GM21529 (cell line): ENCODE measurements around the gene LCNL1.

Experiments used
- ATAC-seq: cut with Tn5 transposase; IDR thresholded peaks from one replicate; pipeline ENCODE4 v1.9.1; 2021; ENCODE audit not compliant: unreplicated experiment

Gene LCNL1

DNA sequence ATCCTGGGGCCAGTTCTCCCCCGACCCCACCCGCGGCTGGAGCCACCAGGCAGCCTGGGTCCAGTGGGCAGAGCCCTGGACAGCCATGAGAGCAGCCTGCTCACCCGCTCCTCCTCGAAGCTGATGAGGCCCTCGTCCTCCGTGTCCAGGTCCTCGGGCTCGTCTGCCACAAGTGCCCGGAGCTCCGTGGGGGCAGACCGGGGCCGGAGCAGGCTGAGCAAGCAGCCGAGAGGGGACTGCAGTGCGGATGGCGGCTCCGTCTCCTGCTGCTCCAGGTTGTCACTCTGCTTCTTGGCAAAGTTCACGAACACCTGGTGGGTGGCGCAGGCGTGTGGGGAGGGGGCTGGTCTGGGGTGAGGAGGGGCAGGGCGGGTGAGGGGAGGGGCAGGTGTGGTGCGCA, 25.5 kb downstream of the LCNL1 start:
- ATAC-seq = no peak

DNA sequence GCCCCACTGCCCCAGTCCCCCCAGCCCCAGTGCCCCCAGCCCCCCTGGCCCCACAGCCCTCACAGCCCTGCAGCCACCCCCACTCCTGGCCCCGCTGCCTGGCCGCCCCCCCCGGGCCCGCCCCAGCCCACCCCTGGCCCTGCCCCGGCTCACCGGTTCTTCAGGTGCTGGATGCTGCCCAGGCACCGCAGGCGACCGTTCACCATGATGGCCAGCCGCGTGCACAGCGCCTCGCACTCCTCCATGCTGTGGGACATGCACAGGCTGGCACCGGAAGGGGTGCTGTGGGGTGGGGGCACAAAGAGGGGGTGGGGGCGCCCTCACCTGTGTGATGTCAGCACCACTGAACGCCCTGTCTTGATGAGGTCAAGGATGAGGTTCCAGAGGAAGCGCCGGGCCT, 26.4 kb downstream of the LCNL1 start:
- no peak for ATAC-seq

DNA sequence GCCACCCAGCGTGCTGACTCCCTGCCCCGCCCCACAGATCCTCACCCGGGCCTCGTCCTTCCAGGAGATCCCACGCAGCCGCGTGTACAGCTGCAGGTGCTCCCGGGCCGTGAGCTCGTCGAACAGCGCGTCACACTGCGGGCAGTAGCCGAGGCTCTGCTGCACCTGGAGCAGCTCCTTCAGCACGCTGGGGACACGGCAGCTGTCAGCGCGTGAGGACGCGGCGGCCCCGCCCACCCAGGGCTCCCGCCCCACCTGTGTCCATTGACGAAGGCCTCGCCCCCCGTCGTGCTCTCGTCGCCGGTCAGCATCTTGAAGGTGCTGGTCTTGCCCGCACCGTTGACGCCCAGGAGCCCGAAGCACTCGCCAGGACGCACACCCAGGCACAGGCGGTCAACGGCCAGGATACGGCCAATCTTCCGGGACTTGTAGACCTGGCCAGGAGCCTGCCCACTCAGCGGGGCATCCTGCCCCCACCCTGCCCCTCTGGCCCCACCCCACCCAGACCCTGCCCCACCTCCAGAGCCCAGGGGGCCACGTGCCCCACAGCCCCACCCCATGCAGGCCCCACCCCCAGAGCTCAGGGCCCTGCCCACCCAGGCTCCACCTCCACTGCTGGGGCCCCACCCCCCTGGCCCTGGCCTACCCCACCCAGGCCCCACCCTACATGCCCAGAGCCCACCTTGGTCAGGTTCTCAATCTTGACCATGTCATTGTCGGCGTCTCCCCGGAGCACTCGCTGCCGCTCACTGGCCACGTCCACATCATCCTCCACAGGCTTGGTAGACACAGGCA, 27.3 kb downstream of the LCNL1 start:
- no peak for ATAC-seq

GRCh38 chr9:137011156-137011555, 28.4 kb downstream of the LCNL1 start:
- ATAC-seq = no peak

DNA sequence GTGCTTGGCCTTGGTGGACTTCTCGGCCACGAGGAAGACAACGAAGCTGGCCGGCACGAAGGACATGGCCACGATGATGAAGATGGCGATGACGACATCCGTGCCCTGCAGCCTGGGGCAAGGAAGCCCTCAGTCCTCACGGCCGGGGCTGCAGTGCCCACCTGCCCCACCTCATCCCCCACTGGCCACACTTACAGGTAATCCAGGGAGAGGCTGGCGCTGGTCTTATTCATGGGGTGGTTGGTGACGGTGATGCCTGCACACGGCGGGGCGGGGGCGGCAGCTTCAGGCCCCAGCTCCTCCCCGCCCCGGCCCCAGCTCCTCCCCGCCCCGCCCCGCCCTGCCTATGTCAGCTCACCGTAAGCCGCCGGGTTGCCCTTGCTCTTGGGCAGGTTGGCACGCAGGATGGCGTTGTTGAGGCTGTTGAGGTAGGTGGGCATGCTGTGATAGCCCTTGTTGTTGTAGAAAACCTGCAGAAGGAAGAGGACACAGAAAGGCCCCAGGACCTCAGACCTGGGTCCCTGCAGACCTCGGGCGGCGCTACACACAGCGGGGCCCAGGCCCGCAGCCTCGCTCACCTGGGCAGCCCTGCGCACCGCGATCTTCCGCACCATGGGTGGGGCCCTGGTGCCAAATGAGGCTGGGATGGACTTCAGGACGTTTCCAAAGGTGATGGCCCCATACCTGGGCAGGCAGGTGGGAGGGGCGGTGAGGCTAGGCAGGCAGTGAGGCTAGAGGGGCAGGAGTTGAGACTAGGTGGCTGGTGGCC, 29.3 kb downstream of the LCNL1 start:
- ATAC-seq = no peak

- no peak for ATAC-seq
Observed at GRCh38 chr9:137012694-137013570, 30.1 kb downstream of the LCNL1 start.

- no peak for ATAC-seq
Observed at GRCh38 chr9:137013571-137013940, 30.8 kb downstream of the LCNL1 start.

GRCh38 chr9:137014166-137014565, 31.4 kb downstream of the LCNL1 start:
- no peak for ATAC-seq

DNA sequence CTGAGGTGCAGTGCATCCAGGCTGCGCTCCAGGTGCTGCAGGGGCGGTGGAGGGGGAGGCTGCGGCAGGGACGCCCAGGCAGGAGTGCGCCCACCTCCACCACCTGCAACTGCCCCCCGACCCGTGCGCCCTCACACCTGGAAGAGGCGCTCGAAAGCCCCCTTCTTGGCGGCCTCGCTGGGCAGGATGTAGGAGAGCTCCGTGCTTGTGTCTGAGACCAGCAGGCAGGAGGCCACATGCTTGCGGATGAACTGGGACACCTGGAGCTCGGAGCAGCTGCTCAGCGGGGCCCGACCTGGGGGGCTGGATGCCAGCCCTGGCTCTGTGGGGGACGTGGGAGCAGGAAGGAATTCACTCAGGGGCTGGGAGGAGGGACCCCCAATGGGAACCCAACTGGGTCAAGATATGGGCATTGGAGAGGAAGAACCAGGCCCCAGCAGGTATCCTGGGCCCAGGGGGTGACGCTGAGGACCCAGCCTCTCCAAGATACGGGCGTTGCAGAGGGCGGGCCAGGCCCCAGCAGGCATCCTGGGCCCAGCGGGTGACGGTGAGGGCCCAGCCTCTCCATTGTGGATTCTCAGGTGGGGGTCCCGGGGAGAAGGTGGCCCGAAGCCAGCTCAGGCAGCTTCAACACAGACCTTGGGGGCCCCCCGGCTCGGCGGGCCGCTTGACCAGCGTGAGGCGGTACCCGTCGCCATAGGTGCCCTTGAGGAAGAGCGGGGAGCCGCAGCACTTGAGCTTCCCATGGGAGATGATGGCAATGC, 32.2 kb downstream of the LCNL1 start:
- no peak for ATAC-seq

- no peak for ATAC-seq
Observed at GRCh38 chr9:137015540-137015930, 32.7 kb downstream of the LCNL1 start.

DNA sequence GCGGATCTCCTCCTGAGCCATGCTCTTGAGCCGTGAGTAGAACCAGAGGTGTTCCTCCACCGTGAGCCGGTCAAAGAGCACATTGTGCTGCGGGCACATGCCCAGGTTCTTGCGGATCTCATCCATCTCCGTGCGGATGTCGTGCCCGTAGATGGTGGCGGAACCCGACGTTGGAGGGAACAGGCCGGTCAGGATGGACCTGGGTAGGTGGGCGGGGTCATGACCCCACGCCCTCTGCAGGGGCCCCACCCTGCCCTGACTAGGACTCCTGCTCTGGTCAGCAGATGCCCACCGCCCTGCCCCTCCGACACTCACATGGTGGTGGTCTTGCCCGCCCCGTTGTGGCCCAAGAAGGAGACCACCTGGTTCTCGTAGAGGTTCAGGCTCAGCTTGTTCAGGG, 33.2 kb downstream of the LCNL1 start:
- no peak for ATAC-seq

- ATAC-seq = no peak
Observed at GRCh38 chr9:137016436-137016835, 33.6 kb downstream of the LCNL1 start.

- no peak for ATAC-seq
Observed at GRCh38 chr9:137017071-137017470, 34.3 kb downstream of the LCNL1 start.

DNA sequence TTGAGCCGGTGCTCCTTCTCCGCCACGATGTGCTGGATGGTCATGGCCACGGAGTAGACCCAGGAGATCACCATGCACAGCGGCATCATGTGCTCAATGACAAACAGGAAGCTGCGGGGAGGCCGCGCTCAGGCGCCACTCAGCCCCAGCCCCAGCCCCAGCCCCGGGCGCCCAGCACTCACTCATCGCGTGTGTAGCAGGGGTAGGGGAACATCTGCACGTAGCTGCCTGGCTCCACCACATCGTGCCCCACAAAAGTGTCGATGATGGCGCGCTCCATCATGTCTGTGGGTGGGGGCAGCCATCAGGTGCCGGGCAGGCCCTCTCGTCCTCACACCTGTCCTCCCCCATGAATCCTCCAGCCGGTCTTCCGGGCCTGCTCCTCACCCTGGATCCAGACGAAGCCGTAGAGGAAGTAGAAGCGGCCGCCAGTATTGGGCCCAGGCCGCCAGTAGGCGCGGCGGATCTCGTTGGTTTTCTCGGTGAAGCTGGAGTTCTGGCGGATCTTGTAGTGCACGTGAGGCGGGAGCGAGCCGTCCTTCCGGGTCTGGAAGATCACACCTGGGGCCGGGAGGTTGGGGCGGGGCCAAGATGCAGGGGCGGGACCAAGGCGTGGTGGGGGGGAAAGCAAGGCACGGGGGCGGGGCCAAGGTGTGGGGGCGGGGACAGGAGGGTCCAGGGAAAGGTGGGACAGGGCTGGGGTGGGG, 35.2 kb downstream of the LCNL1 start:
- no peak for ATAC-seq

DNA sequence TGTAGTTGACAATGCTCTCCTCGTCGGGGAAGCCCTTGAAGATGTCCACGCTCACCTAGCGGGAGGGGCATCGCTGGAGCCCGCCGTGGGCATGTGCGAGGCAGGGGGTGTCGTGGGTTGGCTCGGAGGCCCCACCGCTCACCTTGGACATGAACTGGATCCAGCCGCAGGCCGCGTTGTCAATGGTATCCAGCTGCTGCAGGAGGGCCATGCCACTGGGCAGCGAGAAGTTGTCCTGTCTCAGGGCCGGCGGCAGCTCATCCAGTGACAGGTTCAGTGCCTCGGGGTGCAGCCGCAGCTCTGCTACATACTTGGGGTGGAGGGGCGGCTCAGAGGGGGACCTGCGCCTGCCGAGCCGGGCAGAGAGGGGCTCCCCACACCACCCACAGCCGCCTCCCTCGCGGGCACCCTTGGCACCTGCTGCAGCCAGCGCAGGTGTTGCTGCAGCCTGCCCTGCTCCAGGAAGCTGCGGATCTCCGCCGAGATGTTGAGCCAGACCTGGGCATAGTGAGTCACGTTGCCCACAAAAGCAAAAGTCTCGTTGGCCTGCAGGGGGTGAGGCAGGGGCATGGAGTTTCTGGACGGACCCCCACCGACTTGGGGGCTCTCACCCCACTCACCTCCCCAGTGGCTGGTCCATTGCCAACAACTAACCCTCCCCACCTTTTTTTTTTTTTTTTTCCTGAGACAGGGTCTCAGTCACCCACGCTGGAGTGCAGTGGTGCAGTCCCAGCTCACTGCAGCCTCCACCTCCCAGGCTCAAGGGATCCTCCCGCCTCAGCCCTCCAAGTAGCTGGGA, 36.2 kb downstream of the LCNL1 start:
- no peak for ATAC-seq

DNA sequence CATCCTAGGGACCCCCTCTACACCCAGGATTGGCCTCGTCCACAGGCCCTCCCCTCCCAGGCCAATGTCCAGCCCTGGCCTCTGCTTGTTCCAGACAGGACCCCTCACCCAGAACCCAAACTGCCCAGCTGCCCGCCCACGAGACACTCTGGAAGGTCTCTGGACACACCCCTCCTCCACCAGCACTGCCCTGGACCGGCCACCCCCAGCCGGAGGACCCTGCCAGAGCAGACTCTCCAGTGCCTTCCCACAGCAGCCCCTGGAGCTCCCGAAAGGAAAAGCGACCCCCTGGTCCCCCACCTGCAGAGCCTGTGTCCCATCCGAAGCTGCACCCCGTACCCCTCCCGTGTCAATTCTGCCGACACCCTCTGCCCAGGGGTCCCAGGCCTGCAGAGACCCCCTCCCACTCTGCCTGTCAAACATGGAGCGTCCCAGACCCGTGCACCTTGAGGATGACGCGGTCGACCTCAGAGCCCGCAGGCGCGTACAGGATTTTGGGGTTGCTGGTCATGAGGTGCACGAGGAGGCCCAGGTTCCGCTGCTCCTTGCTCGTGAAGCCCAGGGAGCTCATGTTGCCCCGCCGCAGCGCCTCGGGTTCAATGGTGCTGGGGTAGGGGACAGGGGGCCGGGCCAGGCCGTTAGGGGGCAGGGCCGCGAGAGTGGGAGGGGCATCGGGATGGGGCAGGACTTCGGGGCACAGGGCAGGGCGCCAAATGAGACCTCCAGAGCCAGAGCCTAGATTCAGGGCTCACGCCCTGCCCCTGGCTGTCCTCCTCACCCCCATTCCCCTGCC, 37.3 kb downstream of the LCNL1 start:
- ATAC-seq = no peak

DNA sequence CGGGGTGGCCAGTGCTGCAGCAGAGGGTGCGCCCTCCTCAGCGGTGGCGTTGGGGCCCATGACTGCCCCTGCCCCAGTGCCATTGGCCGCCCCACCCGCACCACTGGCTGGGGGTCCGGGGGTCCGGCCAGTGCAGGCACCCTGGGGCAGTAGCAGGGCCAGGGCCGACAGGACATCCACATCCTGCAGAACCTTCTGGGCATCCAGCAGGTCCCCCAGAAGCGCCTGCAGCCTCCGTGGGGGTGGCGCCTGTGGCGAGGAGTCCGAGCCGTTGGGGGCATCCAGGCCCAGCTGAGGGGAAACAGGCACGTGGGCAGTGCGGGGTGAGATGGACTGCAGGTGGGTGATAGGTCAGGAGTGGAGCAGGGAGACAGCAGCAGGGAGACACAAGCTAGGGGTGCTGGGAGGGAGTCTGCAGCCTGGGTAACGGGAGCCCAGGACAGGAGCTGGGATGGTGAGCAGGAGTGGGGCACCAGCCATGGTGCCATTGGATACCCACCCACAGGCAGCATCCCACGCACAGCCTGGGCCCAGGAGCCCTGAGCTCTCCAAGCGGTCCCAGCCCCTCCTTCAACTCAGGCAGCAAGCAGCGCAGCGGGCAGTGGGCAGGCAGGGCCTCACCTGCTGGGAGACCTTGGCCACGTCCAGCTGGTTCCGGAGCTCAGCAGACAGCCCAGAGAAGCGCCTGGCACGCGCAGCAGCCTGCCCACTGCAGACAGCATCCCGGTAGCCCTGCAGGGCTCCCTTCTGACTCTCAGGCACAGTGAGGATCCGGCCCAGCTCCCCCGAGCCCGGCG, 38.2 kb downstream of the LCNL1 start:
- ATAC-seq = no peak

DNA sequence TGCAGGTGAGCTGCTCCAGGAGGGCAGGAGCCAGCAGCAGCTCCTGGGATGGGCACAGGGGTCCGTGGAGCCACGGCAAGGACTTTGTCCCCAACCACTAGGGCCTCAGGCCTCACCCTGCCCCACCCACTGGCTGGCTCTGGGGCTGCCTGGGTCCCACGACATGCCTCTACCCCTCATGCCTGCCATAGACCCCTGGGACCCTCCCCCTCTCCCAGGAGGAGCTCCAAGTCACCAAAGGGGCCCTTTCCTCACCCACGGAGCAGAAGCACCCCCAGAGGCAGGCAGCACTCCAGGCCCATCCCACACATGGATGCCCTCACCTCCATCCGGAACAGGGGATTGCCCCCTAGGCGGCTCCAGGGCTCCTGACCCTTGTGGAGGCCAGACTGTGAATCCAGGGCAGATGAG, 38.8 kb downstream of the LCNL1 start:
- no peak for ATAC-seq
